Measurements from ENCODE around the gene CTTN.

CTTN gene

GRCh38 chr11:70353329-70353728 lies 45.0 kb upstream of the CTTN start:
- H3K9me3 ChIP-seq, result no peaks in the 10 kb centered on the region
- DNase-seq, result no peak
- peaks cover 38 to 70% (median 58%) of the 10 kb centered on the region in 3 donors for H3K36me3 ChIP-seq
- no peaks in the 10 kb centered on the region for H3K27me3 ChIP-seq
- H3K4me3 ChIP-seq, result no peak overlapping the region
- intact Hi-C loops (cut with DNase I; ENCODE audit: low total_unique reads), result no loop called here
- H3K27ac ChIP-seq, result no peak overlapping the region
- H3K4me1 ChIP-seq, result peaks cover 0 to 16% (median 5%) of the 10 kb centered on the region in 4 donors
- TF ChIP-seq CTCF (IDR thresholded peaks at IDR 0.05), result no peak

GRCh38 chr11:70353900-70354568 lies 44.3 kb upstream of the CTTN start:
- no peaks in the 10 kb centered on the region for H3K27me3 ChIP-seq
- DNase-seq, result no peak
- H3K4me3 ChIP-seq, result no peak overlapping the region
- no peaks in the 10 kb centered on the region for H3K9me3 ChIP-seq
- H3K36me3 ChIP-seq, result peaks cover 30 to 68% (median 51%) of the 10 kb centered on the region in 3 donors
- H3K4me1 ChIP-seq, result peaks cover 0 to 23% (median 5%) of the 10 kb centered on the region in 4 donors
- no peak for TF ChIP-seq CTCF (IDR thresholded peaks at IDR 0.05)
- intact Hi-C loops (cut with DNase I; ENCODE audit: low total_unique reads), result no loop called here
- H3K27ac ChIP-seq, result no peak overlapping the region

- H3K36me3 ChIP-seq, result peaks cover 27 to 70% (median 47%) of the 10 kb centered on the region in 3 donors
- no peak overlapping the region for H3K27ac ChIP-seq
- no peak for DNase-seq
- H3K27me3 ChIP-seq, result no peaks in the 10 kb centered on the region
- H3K4me3 ChIP-seq, result no peak overlapping the region
- no peak for TF ChIP-seq CTCF (IDR thresholded peaks at IDR 0.05)
- H3K9me3 ChIP-seq, result no peaks in the 10 kb centered on the region
- intact Hi-C loops (cut with DNase I; ENCODE audit: low total_unique reads), result no loop called here
- peaks cover 0 to 27% (median 5%) of the 10 kb centered on the region in 4 donors for H3K4me1 ChIP-seq
Measured at GRCh38 chr11:70354629-70355028, 43.7 kb upstream of the CTTN start.

GRCh38 chr11:70358753-70359152 lies 39.6 kb upstream of the CTTN start:
- no peak for DNase-seq
- H3K4me3 ChIP-seq, result no peak overlapping the region
- H3K27me3 ChIP-seq, result no peaks in the 10 kb centered on the region
- peaks cover 0 to 45% (median 8%) of the 10 kb centered on the region in 4 donors for H3K4me1 ChIP-seq
- no peak for TF ChIP-seq CTCF (IDR thresholded peaks at IDR 0.05)
- H3K27ac ChIP-seq, result peak overlapping the region in 1 of 2 donors; percentile 61
- peaks cover 32 to 78% (median 49%) of the 10 kb centered on the region in 3 donors for H3K36me3 ChIP-seq
- intact Hi-C loops (cut with DNase I; ENCODE audit: low total_unique reads), result no loop called here
- H3K9me3 ChIP-seq, result no peaks in the 10 kb centered on the region

- Histone ChIP-seq H3K4me1 (peaks cover 0 to 50% (median 16%) of the 10 kb centered on the region in 4 donors), H3K27ac (no peak overlapping the region), H3K4me3 (no peak overlapping the region), H3K36me3 (peaks cover 28 to 69% (median 41%) of the 10 kb centered on the region in 3 donors), H3K9me3 (no peaks in the 10 kb centered on the region), H3K27me3 (no peaks in the 10 kb centered on the region)
- intact Hi-C loops (cut with DNase I; ENCODE audit: low total_unique reads), result no loop called here
- no peak for DNase-seq
- TF ChIP-seq CTCF (IDR thresholded peaks at IDR 0.05), result no peak
Measured at GRCh38 chr11:70359451-70360205, 38.7 kb upstream of the CTTN start.

Measured in tibial artery (tissue), 4 donors.